Measurements from ENCODE around the gene PLEKHM2.

PLEKHM2 gene

DNA sequence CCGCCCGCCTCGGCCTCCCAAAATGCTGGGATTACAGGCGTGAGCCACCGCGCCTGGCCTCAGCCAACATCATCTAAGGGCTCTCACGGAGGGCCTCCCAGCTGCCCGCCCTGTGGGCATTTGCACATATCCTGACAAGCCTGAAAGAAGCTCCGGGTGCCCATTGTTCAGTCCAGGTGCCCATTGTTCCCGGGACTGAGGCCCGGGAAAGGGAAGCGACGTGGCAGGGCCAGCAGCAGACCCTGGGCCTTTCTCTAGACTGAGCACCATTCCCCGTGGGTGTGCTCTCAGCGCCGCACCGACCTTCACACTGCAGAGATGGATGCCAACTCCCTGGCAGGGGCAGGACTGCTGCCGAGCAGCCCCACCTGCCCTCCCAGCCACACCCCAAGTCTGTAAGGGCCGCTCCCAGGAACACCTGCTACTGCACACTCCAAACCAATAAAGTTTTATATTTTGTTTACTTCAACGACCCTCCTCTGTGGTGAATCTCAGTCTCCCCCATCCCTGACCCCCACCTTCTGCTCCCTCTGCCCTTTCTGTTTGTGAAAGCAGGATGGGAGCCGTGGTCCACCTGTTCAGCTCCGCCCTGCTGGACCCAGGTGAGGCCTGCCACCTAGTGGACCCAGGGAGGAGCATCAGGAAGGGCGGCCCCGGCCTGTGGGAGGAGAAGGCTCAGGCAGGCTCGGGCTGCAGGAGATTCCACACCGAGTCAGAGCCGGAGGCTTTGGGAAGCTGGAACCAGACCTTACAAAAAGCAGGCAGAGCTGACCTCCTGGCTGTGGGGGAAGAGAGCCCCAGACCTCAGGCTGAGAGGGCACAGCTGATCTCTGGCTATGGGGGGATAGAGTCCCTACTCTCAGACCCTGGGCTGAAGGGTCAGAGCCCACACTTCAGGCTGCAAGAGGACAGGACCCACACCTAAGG is 57.1 kb downstream of the PLEKHM2 start:
- peak; percentile 23 for DNase-seq

DNA sequence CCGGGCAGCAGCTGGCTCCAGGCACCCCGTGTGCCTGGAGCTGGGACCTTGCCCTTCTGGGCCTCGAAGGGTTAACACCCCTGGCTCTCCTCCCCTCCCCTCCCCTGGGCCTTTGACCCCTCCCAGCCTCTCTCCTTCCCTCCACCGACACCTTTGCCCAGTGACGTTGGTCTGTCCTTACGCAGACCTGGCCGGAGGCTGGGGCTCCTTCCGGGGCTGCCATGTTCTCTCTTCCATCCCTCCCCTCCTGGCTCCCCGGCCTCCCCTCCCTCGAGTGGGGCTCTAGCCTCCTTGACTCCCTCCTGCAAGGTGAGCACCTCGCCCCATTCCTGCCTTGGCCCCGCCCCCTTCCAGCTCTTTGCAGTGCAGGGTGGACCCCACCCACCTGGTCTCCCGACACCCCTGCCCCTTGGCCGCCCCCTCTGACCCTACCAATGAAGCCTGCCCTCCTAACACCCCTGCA is 58.2 kb downstream of the PLEKHM2 start, which contains the start of gene TMEM82:
Gene TMEM82, plus strand, starts transcription at position 161 of the 463 bp plus-strand sequence. Its CDS starts 61 bp downstream, at position 222.
- no peak for DNase-seq

DNA sequence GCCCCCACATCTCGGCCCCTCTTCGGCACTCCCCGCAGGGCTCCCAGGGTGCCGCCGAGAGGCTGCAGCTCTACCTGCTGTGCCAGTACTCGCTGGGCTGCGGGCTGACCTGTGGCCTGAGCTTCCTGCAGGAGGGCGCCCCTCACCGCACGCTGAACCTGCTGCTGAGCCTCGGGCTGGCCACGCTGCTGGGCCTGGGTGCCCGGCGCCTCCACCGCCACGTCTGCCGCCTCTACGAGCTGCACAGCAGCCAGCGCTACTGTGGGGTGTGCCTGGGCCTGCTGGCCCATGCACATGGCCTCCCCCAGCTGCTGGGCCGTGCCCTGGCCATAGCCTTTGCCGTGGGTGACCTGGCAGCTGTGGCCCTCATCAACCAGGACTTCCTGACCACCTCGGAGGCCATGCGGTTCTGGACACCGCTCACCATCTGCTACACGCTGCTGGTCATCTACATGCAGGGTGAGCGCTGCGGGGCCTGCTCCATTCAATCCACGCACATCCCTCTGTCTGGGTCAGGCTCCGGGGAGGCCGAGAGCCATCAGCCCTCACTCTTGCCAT is 60.1 kb downstream of the PLEKHM2 start:
- no peak for DNase-seq

DNA sequence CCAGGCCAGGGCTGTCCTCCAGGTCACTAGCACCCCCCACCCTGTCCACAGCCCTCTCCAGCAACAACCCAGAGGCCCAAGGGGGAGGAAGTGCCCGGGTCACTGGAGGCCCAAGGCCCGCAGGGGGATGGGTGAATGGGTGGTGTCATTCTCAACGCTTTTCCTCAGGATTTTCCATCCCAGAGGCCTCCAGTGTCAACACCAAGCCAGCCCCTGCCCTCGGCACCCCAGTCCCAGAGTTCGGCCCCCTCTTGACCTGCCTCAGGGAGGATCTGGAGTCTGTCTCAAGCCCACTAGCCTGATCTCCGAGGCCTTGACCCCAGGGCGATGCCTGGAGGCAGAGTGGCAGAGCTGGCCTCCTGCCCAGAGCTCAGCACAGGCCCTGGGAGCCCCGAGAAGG is 63.3 kb downstream of the PLEKHM2 start:
- no peak for DNase-seq

DNA sequence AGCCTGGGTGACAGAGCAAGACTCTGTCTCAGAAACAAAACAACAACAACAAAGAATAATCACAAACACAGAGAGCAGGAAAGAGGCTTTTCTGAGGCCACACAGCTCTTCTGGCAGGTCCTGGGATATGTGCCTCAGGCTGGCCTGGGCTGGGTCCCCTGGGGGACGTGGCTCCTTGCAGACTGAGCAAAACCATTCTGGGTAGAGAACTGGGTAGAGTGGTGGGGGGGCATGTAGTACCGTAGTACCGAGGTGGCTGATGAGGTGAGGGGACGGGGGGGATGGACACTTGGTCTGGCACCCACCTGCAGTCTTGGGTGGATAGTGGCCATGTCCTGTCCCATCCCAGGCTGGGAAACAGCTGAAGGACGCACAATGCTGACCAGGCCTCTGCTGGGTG is 64.1 kb downstream of the PLEKHM2 start:
- no peak for DNase-seq

DNA sequence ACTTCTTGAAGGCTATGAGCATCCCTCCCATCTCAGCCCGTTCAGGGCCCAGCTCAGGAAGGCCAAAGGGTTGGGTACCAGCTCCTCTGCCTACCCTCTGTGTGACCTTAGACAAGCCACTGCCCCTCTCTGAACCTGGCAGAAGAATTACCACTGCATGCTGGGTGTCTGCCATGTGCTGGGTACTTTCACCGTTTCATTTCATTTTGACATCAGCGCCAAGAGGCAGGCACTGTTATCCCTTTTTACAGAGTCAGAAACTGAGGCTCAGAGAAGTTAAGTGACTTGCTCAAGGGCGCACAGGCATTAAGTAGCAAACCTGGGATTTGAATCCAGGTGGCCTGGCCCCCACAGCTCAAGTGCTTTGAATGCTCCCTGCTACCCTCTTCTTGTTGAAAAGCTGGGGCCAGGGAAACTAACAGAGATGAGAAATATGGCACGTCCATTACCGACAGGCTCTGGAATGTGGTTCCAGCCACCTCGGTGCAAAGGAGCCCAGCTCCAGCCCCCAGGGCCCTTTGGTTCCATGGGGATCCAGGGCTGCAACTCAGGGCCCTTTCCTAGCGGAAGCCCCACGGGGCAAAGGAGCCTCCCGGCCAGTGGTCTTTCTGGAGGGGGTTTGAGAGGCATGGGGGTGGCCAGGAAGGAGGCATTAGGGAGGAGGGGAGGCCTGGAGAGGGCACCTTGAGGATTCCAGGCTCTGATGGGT is 64.7 kb downstream of the PLEKHM2 start:
- DNase-seq, result no peak

DNA sequence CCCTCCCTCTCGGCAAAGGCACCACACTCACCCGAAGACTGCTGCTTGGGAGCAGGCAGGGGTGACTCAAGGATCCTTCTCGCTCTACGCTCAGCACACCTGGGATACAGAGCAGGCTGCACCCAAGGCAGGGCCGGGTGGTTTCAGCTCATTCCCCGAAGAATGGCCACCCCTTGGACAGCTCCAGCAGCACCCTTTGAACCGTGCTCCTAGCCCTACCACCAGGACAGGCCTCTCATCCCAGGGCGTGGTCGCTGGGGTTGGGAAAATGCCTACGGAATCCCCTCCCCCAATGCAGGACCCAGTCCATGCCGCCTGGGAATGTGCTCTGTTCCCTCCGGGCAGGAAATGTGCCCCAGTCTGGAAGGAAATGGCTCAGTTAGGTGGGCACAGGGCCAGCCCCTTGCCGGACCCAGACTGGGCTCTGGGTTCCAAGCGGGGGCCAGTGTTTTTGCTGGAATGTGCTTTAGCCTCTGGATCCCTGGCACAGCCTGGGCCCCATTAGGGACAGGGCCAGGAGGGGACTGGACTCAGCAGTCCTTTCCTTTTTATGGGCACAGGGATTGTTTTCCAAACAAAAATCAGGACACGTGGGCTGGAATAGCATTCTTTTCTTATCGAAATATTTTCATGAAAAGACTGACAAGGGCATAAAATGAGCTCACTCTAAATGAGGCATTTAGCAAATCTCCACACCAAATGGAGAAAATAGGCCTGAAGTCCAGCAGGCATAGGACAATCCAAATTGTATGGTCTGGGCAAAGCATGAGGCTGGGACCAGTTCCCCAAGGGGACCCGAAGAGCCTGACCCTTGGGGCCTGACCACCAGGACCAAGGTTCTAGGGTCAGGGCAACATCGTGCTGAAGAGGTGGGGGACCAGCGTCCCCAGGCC is 65.5 kb downstream of the PLEKHM2 start:
- DNase-seq, result no peak

DNA sequence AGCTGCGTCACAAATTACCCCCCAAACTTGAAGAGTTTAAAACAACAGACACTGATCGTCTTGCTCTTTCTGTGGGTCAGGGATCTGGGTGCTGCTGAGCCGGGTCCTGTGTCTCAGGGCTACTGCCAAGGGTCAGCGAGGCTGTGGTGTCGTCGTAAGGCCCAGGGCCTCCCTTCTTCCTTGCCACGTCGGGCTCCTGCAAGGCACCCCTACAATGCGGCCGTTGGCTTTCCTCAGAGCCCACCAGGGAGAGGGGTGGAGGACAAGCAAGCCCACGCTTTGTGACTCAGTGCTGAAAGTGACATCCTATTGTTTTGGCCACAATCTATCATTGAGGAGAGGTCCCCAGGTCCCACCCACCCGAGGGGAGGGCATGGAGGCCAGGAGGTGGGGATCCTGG is 66.8 kb downstream of the PLEKHM2 start:
- no peak for DNase-seq

DNA sequence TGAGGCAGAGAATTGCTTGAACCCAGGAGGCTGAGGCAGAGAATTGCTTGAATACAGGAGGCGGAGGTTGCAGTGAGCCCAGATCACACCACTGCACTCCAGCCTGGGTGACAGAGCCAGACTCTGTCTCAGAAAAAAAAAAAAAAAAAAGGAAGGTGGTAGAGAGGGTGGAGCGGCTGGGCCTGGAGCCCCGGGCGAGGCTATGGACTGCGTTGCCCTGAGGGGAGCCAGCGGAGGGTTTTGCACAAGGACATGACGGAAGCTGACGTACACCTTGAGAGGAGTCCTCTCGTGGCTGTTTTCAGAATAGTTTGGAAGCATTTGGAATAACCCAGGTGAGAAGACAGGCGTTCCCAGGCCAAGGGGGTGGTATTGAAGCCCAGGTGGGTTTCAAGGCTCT is 67.6 kb downstream of the PLEKHM2 start:
- no peak for DNase-seq

DNA sequence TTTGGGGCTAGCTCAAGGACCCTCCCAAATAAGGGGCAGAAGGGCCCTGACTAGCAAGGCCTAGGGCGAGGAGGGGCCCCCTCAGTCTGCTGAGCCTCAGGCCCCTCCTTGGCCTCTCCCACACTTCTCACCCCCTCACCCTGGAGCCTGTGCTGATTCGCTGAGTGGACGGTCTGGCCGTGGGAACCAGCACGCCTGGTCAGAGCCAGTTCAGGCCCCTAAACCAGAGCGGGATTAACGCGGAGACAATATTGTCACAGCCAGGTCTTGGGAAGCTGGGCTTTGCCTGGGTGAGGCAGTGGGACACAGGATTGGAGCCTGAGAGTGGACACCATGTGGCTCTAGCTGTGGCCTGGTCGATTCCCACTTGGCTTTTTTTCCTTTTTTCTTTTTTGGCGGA is 69.7 kb downstream of the PLEKHM2 start:
- DNase-seq, result no peak

DNA sequence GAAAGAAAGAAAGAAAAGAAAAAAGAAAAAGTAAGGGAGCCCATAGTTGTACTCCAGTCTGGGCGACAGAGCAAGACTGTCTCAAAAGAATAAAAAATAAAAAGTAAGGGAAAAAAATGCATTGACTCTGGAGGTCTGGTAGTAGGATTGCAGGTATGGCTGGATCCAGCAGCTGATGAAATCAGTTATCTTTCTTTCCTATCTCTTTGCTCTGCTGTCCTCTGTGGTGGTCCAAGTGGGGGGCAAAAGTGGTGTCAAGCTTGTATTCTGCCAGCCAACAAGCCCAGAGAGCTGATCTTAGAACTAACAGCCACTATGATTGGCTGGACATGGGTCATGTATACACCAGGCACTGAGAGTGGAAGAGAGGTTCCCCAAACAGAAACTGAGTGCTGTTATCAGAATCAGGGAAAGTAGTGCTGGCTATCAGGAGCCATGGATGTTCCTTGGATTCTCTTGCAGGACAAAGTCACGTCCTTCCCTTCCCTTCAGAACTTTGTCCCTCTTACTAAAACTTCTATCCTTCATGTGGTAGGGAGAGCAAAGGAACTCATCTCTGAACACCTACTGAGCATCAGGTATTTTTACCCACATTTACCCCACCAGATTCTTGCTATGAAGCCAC is 71.0 kb downstream of the PLEKHM2 start:
- no peak for DNase-seq

DNA sequence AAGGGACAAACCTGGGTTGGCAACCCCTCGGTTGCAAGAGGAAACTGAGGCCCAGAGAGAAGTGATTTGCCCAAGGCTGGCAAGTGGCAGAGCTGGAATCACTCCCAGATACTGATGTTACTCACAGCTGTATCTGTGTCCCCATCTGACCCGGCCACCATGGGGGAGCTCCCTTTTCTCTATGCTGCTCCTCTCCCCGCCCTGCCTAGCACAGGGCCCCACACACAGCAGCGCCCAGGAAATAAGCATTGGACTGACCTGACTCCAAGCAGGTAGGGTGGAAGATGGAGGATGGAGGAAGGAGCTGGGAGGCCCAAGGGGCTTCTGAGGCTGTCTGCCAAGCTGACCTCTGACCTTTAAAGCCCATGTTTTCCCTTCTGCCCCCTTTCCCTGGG is 71.5 kb downstream of the PLEKHM2 start:
- DNase-seq, result no peak

DNA sequence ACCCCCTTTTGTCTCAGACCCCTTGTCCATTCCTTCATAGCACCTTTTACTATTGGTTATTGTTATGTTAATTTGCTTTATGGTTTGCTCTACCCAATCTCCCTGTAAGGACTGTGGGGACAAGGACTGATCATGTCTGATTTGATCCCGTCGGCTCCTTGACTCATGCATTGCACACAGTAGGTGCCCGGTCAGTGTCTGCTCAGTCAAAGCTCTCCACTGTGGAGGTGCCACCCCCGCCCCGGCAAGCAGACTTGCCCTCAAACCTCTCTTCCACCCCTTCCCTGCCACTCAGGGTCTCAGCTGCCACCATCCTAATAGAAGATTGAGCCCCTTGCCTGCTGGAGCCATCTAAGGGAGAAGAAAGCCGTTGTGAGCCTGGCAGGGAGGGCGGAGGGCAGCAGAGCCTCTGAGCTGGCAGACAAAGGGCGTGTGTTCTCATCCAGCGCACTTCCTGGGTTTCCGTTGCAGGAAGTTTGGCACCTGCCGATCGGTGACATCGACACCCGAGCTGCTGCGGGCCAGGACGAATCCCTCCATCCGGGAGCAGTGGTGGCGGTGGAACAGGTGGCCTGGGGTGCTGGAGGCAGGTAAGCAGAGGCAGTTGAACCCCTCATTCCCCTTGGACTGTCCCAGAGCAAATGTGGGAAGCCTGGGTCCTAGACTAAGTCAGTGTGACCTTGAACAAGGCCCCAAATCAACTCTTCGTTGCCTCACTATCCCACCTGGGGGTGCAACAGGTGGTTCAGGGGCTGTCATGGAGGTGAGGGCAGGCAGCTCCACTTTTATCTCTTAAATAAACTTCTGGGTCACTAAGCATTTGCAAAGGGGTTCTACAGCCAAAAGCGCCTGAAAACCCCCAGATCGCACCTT is 72.3 kb downstream of the PLEKHM2 start:
- DNase-seq, result no peak

DNA sequence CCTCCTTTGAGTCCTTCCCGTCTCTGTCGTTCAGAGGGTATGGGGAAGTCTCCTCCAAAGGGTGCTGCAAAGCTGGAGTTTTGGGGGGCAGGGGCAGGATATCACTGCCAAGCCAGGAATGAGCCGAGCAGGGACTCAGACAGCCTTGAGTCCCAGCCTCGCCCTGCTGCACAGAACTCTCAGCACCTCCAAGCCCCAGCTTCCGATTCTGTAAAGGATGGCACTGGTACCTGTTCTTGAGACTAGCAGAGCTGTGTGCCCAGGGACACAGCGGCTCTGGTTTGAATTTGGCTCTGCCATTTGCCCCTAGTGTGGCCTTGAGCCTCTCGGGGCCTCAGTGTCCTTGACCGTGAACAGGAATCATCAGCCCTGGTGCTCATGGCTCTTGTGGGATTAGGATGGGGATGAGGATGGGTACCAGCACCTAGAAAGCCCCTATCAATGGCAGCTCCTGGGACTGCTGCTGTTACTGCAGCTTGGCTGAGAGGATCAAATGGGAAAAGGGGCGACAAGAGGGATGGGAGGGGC is 73.0 kb downstream of the PLEKHM2 start:
- no peak for DNase-seq

DNA sequence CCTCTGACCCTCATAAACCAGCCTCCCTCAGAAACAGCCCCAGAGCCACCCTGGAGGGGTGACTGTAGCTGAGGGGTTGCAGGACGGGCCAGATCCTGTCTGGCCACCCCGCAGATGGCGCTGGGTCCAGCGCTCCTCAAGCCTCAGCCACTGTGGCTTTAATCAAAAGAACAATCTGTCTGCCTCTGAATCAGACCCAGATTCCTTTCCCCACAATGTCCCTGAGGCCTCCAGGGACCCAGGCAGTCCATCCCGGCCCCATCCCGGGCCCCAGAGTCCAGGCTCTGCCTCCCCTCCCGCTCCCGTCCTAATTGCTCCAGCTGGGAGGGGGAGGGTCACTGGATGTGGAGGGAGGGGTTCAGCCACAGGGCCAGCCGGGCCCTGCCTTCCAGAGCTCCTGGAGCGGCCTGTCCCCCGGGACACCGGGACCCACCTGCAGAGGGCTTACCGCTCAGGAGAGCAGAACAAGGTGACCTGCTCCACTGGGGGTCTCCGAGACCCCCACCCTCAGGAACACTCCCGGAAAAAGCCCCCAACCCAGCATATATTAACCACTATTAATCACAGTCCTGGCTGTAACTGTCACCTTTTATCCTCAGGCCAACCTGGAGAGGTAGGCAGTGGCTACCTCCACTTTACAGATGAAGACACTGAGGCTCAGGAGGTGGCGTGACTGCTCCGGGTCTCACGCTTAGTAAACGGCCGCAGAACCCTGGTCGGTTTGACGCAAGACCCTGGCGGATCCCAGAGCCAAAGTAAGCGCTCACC is 73.6 kb downstream of the PLEKHM2 start:
- DNase-seq, result no peak

DNA sequence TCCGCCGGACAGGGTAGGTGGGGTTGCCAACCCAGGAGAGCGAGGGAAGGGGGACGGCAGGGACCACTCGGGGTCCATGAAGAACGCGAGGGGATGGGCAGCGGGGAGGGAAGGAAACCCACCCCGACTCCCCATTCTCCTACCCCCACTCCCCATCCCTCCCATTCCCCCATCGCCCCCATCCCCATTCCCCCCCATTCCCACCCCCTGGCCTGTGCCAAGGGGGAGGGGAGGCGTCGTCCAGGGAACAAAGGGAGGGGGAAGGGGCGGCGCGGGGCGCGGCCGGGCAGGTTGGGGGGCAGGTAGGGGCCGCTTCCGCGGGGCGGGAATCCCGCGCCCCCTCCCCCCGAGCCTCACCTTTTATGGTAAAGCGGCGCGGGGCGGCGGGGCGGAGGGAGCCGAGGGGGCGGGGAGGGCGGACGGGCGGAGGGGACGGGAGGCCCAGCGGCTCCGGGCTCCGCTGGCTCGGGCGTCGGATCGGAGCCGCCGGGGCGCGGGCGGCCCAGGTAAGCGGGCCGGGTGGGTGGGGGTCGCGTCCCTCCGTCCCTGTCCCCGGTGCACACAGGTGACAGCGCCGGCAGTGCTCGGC is 74.3 kb downstream of the PLEKHM2 start, which contains the start of gene FBLIM1:
Gene FBLIM1, plus strand, starts transcription at position 453 of the 589 bp plus-strand sequence. CDS start 6,189 bp downstream, outside the sequence.
- no peak for DNase-seq

DNA sequence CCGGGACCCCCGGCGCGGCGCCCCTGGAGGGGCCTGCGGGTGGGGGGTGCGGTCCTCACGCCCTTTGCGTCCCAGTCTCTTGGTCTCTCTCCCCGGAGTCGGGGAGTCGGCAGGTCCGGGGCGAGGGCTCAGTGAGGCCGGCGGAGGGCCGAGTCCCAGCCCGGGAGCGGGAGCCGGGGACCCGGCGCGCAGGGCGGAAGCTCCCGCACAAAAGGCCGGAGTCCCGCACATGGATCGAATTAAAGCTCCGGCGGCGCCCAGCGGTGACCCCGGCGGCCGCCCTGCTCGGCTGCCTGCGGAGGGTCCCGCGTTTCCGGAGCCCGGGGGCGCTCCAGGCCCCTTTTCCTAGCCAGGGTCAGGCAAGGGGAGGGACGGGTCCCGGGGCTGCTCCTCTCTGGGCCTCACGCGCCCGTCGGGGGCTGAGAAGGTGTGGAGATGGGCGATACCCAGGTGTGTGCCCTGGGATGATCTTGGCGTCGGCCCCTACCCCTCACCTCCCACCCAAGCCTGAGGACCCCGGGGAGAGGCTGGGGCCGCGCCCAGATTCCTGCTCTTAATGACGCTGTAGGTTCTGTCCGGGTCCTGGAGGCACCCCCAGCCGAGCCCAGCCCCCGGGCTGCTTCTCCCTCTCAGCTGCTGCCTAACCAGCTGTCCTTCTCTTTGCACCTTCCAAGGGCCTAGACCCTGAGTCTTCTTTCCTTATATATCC is 75.0 kb downstream of the PLEKHM2 start:
- no peak for DNase-seq

DNA sequence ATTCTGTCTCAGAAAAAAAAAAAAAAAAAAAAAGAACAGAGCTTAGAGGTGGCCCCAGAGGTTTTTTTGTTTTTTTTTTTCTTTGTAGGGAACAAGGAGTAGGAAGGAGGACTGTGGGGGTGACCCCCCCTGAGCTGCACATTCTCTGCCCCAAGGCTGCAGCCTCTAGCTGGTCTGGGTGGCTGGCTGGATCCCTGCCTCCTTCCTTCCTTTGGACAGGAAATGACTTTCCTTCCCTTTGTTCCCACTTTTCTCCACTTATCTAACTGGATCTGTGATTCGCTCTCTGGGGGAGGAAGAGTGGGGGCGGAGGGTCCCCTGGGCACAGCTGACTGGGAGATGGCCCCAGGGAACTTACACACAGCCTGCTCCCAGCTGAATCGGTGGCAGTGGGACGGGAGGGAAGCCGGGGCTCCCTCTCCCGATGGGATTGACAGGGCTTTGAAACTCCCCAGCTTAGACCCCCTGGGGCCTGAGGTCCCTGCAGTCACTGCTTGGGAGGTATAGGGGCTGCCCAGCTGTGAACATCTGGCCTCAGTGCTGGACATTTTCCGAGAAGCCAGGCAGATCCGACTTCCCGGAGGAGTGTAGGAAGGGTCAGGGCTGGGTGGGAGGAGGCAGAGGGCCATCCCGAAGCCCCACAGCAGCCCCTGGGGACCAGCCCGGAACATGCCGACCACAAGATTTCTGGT is 76.5 kb downstream of the PLEKHM2 start:
- no peak for DNase-seq
